ENCODE measurements around the gene MEGF10.

MEGF10 gene

DNA sequence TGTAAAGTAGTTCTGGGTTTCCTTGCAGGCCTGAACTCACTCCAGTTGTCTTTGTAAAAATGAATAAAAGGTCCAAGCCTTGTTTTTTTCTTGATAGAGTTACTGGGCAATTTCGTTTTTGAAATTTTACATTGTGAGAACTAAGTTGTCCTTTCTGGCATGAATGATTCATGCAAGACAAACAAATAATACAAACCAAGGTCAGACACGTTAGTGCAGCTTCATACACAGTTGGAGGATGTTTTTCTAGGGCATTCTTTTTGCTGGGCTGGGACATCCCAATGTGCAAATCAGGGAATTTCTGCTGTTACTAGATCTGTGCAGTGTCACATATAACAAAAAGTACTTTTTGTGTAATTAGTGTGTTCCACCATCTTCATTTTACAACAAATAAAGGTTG is 96.0 kb downstream of the MEGF10 start:
- no peak for DNase-seq (ENCODE audit: low spot score)
- TF ChIP-seq, protein P1, sequence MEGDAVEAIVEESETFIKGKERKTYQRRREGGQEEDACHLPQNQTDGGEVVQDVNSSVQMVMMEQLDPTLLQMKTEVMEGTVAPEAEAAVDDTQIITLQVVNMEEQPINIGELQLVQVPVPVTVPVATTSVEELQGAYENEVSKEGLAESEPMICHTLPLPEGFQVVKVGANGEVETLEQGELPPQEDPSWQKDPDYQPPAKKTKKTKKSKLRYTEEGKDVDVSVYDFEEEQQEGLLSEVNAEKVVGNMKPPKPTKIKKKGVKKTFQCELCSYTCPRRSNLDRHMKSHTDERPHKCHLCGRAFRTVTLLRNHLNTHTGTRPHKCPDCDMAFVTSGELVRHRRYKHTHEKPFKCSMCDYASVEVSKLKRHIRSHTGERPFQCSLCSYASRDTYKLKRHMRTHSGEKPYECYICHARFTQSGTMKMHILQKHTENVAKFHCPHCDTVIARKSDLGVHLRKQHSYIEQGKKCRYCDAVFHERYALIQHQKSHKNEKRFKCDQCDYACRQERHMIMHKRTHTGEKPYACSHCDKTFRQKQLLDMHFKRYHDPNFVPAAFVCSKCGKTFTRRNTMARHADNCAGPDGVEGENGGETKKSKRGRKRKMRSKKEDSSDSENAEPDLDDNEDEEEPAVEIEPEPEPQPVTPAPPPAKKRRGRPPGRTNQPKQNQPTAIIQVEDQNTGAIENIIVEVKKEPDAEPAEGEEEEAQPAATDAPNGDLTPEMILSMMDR (IDR thresholded peaks at IDR 0.05; ENCODE audit: extremely low read depth, missing control alignments) = no peak

GRCh38 chr5:127389601-127390000 is 99.0 kb downstream of the MEGF10 start:
- TF ChIP-seq, protein P1 (IDR thresholded peaks at IDR 0.05; ENCODE audit: extremely low read depth, missing control alignments) = no peak
- no peak for DNase-seq (ENCODE audit: low spot score)

DNA sequence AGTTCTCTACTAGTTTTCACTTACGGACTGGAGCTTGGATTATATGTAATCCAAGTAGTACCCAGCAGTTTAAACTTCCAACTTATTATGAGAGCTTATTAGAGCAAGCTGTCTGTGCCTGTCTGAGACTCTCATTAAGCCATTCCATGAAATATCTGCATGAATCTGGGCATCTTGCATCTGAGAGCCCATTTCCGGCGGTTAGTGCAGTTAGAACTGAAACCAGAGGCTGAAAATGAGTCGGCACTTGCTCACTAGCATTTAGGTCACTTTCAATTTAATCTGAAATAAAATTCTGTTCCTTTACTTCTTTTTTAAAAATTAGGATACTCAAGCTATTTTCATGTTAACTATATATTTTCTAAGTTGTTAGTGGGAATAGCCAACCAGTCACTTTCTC is 102.2 kb downstream of the MEGF10 start:
- no peak for DNase-seq (ENCODE audit: low spot score)
- TF ChIP-seq, protein P1 (IDR thresholded peaks at IDR 0.05; ENCODE audit: extremely low read depth, missing control alignments) = no peak

- no peak for DNase-seq (ENCODE audit: low spot score)
- TF ChIP-seq, protein P1 (IDR thresholded peaks at IDR 0.05; ENCODE audit: extremely low read depth, missing control alignments) = peak; percentile 6
Observed at GRCh38 chr5:127396490-127397155, 106.0 kb downstream of the MEGF10 start.

DNA sequence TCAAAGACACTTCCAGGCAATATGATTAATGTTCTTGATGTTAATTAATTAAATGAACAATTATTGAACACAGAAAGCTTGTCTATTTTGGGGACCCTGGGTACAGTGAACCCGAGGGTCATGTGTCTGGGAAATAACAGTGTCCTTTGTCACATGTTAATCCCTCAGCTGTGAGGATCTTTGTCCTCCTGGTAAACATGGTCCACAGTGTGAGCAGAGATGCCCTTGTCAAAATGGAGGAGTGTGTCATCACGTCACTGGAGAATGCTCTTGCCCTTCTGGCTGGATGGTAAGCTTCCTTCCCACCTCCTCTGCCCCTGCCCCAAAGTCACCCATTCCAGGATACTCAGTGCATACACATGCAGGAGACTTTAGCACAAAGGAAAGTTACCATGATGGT is 107.9 kb downstream of the MEGF10 start:
- TF ChIP-seq, protein P1 (IDR thresholded peaks at IDR 0.05; ENCODE audit: extremely low read depth, missing control alignments) = no peak
- DNase-seq (ENCODE audit: low spot score) = no peak

GRCh38 chr5:127399068-127399467 is 108.5 kb downstream of the MEGF10 start:
- no peak for DNase-seq (ENCODE audit: low spot score)
- TF ChIP-seq, protein P1 (IDR thresholded peaks at IDR 0.05; ENCODE audit: extremely low read depth, missing control alignments) = no peak

DNA sequence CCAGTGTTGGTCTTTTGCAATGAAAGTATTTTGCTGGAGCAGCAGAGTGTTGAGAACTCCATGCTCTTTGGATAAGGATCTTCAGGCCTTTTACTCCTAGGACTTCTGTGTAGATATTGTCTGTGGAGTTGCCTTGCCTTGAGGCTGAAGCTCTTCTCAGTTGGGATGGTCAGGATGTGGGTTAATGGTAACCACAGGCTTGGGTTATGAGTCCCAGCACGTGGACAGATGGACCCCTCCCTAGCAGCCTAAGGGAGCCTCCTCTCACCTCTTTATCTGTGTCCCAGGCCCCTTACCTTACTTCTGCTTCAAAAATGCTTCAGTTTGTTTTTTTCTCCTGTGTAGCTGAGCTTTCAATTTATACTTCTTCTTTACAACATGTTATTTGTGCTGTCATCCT is 109.9 kb downstream of the MEGF10 start:
- DNase-seq (ENCODE audit: low spot score) = no peak

More for the DNA sequence above, 109.9 kb downstream of the MEGF10 start:
- TF ChIP-seq, protein P1 (IDR thresholded peaks at IDR 0.05; ENCODE audit: extremely low read depth, missing control alignments) = no peak

Measured in GM20000 (cell line).